Caco-2 (cell line): ENCODE results near the gene RNF43. TPM values are rescaled to one million over a fixed set of nuclear protein-coding genes. Genes with fewer than 3 reads are reported as not detected.

ENCODE experiments used
- BruUV-seq: library from RNA; stranded (reverse); fragments of 400-500 nt; replicated peaks from 2 replicates; lab custom pipeline; 2021; lab: Mats Ljungman, UMichigan
- CTCF ChIA-PET: fragments of 300-600 bp; sonication (Branson Sonifier 250); formaldehyde crosslinking; loops from one replicate; lab custom pipeline; 2022; ENCODE audit warnings: antibody characterized with exemption; lab: Charles Lee
- POLR2A ChIA-PET: fragments of 300-600 bp; sonication (Branson Sonifier 250); formaldehyde crosslinking; loops from one replicate; lab custom pipeline; 2022; ENCODE audit warnings: antibody characterized with exemption; lab: Charles Lee
- DNase-seq, 2 experiments: peaks; one replicate each; pipeline versions ENCODE4 v3.0.0 to v3.0.0-alpha.2; 2020 to 2022
- H3K27me3 ChIP-seq: replicated peaks from 2 replicates; pipeline ENCODE4 v1.6.0; 2011; ENCODE audit warnings: low read length; ENCODE audit not compliant: control insufficient read depth, insufficient read depth
- H3K36me3 ChIP-seq: 2 replicates; pipeline ENCODE4 v1.5.1; 2011; ENCODE audit warnings: low read length; ENCODE audit not compliant: control insufficient read depth, insufficient read depth
- H3K4me1 ChIP-seq: fragments of 250-450 bp; sonication (Bioruptor Pico); 2 replicates; pipeline ENCODE4 v1.5.1; 2020; ENCODE audit warnings: mild to moderate bottlenecking
- H3K4me3 ChIP-seq: 2 replicates; pipeline ENCODE4 v1.5.1; 2011; ENCODE audit warnings: low read depth, mild to moderate bottlenecking, control low read depth, low read length
- H3K9me3 ChIP-seq: fragments of 250-450 bp; sonication (Bioruptor Pico); 2 replicates; pipeline ENCODE4 v1.5.1; 2020; ENCODE audit warnings: mild to moderate bottlenecking, moderate library complexity
- H3K27ac Mint-ChIP-seq: one replicate; pipeline ENCODE4 v1.8.0; 2022; ENCODE audit warnings: mixed read lengths; ENCODE audit not compliant: unreplicated experiment
- H3K27me3 Mint-ChIP-seq: one replicate; pipeline ENCODE4 v1.8.0; 2022; ENCODE audit warnings: mixed read lengths; ENCODE audit not compliant: insufficient read depth, unreplicated experiment
- H3K36me3 Mint-ChIP-seq: one replicate; pipeline ENCODE4 v1.8.0; 2022; ENCODE audit warnings: mild to moderate bottlenecking, mixed read lengths; ENCODE audit not compliant: insufficient read depth, unreplicated experiment
- H3K4me1 Mint-ChIP-seq: one replicate; pipeline ENCODE4 v1.8.0; 2022; ENCODE audit warnings: low read depth, mixed read lengths; ENCODE audit not compliant: unreplicated experiment
- H3K4me3 Mint-ChIP-seq: one replicate; pipeline ENCODE4 v1.8.0; 2022; ENCODE audit warnings: mild to moderate bottlenecking, moderate library complexity, mixed read lengths; ENCODE audit not compliant: unreplicated experiment
- H3K9me3 Mint-ChIP-seq: one replicate; pipeline ENCODE4 v1.8.0; 2022; ENCODE audit warnings: mixed read lengths; ENCODE audit not compliant: unreplicated experiment
- CTCF ChIP-seq, 2 experiments: fragments of 200-600 bp in 1 of 2; IDR thresholded peaks; 1 replicate in 1 of 2; 2 replicates in 1 of 2; pipeline versions ENCODE4 v1.5.1 to v1.8.0; 2011 to 2022; ENCODE audit warnings: antibody characterized with exemption in 1 of 2, control low read depth in 1 of 2, inconsistent platforms in 1 of 2, low read depth in 1 of 2, low read length in 1 of 2, mild to moderate bottlenecking in 1 of 2, moderate library complexity in 1 of 2; ENCODE audit not compliant: insufficient read depth in 1 of 2, severe bottlenecking in 1 of 2, unreplicated experiment in 1 of 2
- intact Hi-C: fragments of 100-400 bp; cut with micrococcal nuclease; formaldehyde crosslinking; loops from one replicate; pipeline ENCODE4 v1.10.0; 2022; ENCODE audit not compliant: unreplicated experiment
- total RNA-seq: library from RNA; stranded (reverse); gene quantifications from 2 replicates; pipeline ENCODE4 v1.2.3, GENCODE V29; 2022

RNF43 gene
- total RNA-seq, 1 experiment from 2014 or later, result 84.2 TPM

GRCh38 chr17:58381124-58382035, 36.0 kb downstream of the RNF43 start:
- H3K4me3 Mint-ChIP-seq, result peak overlapping the region; percentile 44
- peak overlapping the region; percentile 59 for H3K27ac Mint-ChIP-seq
- no peaks in the 10 kb centered on the region for H3K9me3 Mint-ChIP-seq
- H3K4me1 Mint-ChIP-seq, result peaks cover 71% of the 10 kb centered on the region
- H3K27me3 Mint-ChIP-seq, result no peaks in the 10 kb centered on the region
- ChIA-PET POLR2A (interaction anchor here (1.0 to 1.9 kb wide), 3 partner anchors 17 to 36 kb away, joined by 3 to 14 read pairs (median 6); partner anchors contain the start of gene RNF43), CTCF (interaction anchor here (0.7 to 2.2 kb wide), 4 partner anchors 17 to 64 kb away, joined by 3 to 11 read pairs (median 7); partner anchors contain the start of gene RNF43)
- H3K36me3 Mint-ChIP-seq, result peaks cover 73% of the 10 kb centered on the region
- no peak overlapping the region for H3K4me3 ChIP-seq
- peaks cover 1% of the 10 kb centered on the region; the same call in 1 of the 2 replicates for H3K36me3 ChIP-seq
- no peak for TF ChIP-seq CTCF (IDR thresholded peaks at IDR 0.05; ENCODE audit: insufficient read depth in 1 of 2, low read depth in 1 of 2, low read length in 1 of 2, severe bottlenecking in 1 of 2, unreplicated experiment in 1 of 2)
- TSS peak; percentile 86 for BruUV-seq
- no peaks in the 10 kb centered on the region for H3K9me3 ChIP-seq
- H3K4me1 ChIP-seq, result peaks cover 98% of the 10 kb centered on the region
- intact Hi-C loops, result loop anchor here (1.0 to 5.0 kb wide), 3 partner anchors 10 to 36 kb away; partner anchors contain the start of gene RNF43
- no peaks in the 10 kb centered on the region for H3K27me3 ChIP-seq
- peak; percentile 86 to 92 for DNase-seq

- Mint-ChIP-seq H3K4me3 (peak overlapping the region; percentile 44), H3K27me3 (no peaks in the 10 kb centered on the region), H3K4me1 (peaks cover 73% of the 10 kb centered on the region), H3K27ac (peak overlapping the region; percentile 59), H3K36me3 (peaks cover 73% of the 10 kb centered on the region), H3K9me3 (no peaks in the 10 kb centered on the region)
- POLR2A ChIA-PET, result interaction anchor here (0.6 to 1.9 kb wide), 5 partner anchors 16 to 156 kb away, joined by 3 to 14 read pairs (median 3); partner anchors contain the start of gene RNF43
- DNase-seq, result no peak
- no peak for TF ChIP-seq CTCF (IDR thresholded peaks at IDR 0.05; ENCODE audit: insufficient read depth in 1 of 2, low read depth in 1 of 2, low read length in 1 of 2, severe bottlenecking in 1 of 2, unreplicated experiment in 1 of 2)
- BruUV-seq, result TSS peak; percentile 45
- Histone ChIP-seq H3K36me3 (peaks cover 1% of the 10 kb centered on the region), H3K27me3 (no peaks in the 10 kb centered on the region), H3K4me1 (peaks cover 98% of the 10 kb centered on the region), H3K4me3 (no peak overlapping the region), H3K9me3 (no peaks in the 10 kb centered on the region)
- intact Hi-C loops, result loop anchor here (1.0 to 5.0 kb wide), 3 partner anchors 11 to 37 kb away; partner anchors contain the start of gene RNF43
- CTCF ChIA-PET, result interaction anchor here (0.7 to 2.2 kb wide), 5 partner anchors 16 to 63 kb away, joined by 3 to 11 read pairs (median 6); partner anchors contain the start of gene RNF43
Observed at GRCh38 chr17:58380207-58381123, 36.9 kb downstream of the RNF43 start.
